NCI-H146 treated with DMSO at 0.1 percent for 48 hours (cell line): ENCODE data around the gene ASRGL1.
"Not testable (repeated sequence)": the region's sequence is repeated elsewhere in the genome, so short reads cannot be mapped to it uniquely, and the experiment has no call there.

Source experiments
- DNase-seq: peaks from one replicate; lab custom pipeline; 2025; ENCODE audit not compliant: unreplicated experiment; lab: John Stamatoyannopoulos, UW

The ASRGL1 gene

DNA sequence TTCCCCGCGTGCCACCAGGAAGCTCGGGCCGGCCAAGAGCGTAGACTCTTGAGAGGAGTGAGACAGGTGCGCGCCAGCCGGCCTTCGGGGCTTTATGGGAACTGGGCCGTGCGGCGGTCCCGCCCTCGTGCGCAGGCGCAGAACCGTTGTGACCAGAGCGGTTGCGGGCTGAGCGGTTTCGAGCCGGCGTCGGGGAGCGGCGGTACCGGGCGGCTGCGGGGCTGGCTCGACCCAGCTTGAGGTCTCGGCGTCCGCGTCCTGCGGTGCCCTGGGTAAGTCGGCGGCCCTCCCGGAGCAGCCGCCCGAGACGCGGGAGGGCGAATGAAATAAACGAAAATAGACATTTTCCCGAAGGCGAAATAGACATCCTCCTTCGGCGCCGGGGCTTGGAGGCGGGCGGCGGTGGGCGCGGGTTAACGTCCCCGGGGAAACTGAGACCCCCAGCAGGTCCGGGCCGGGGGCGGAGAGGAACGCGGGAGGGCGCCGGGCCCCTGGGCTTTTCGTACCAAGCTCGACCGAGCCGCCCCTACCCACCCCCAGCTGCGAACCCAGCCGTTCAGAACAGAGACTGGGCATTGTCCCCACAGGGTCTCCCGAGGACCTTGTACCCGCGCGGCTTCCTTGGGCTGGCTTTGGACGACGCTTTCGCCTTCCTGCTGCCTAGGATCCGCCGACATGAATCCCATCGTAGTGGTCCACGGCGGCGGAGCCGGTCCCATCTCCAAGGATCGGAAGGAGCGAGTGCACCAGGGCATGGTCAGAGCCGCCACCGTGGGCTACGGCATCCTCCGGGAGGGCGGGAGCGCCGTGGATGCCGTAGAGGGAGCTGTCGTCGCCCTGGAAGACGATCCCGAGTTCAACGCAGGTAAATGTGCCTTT is at the start of gene ASRGL1:
ASRGL1 (plus strand) TSS at position 146 of the 879 bp plus-strand sequence; CDS start at position 676, 530 bp downstream.
- DNase-seq: peak; percentile 81

DNA sequence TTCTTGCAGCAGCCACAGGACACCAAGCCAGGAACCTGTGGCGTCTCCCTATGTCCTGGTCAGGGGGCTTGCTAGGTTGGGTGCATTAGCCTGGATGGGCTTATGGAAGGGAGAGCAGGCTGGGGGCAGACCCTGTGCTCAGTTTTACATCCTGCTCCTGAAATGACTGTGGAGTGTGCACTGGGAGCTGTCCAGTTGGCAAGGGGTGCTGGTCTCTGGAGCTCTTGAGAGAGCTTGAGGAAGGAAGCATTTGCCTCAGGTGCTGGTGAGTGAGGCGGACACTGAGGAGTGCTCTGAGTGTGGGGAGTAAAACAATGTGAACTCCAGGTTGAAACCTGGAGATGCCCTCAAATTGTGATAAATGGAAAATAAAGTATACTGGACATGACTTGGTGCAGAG is 41.7 kb upstream of the ASRGL1 start:
- DNase-seq: no peak

DNA sequence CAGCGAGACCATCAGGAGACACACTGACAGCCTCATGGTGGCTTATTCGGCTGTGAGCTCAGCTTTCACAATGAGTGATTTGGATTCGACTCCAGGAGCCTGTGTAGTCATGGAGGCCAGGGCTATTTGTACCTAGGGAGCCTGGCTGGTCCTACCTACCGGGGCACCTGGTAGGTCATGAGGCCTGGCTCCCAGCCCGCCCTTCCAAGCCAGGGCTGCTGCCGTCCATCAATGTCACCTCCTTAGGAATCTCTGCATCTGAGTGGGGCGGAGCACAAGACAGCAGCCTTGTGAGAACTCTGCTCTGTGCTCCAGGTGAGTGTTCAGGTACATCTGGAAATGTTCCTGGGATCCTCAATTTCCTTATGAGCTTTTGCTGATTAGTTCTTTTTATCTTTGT is 38.3 kb upstream of the ASRGL1 start, which contains the start of gene SCGB1D4:
SCGB1D4 (minus strand) TSS at position 101 of the 400 bp plus-strand sequence; CDS start at position 36, 65 bp downstream.
- DNase-seq: no peak

DNA sequence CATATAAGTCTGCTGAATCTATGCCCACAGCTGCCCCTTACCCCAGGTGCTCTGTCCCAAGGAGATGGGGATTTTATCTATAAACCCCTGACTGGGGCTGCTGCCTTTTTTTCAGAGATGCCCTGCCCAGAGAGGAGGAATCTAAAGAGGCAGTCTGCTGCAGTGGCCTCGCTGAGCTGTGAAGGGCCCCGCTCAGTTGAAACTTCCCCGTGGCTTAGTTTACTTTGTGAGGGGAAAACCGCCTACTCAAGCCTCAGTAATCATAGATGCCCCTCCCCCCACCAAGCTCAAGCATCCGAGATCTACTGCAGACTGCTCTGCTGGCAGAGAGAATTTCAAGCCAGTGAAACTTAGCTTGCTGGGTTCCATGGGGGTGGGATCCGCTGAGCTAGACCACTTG is 31.0 kb upstream of the ASRGL1 start:
- no peak for DNase-seq

DNA sequence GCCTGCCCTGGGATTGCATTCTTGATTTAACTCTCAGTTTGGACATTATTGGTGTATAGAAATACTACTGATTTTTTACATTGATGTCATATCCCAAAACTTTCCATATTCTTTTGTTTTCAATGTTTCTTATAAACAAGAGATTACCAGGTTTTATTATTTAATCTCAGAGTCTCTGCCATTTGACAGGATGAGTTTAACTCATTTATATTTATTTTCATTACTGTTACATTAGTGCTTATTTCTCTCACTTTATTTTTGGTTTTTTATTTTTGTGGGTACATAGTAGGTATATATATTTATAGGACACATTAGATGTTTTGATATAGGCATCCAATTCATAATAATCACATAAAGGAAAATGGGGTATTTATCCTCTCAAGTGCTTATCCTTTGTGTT is 29.3 kb upstream of the ASRGL1 start:
- no peak for DNase-seq

DNA sequence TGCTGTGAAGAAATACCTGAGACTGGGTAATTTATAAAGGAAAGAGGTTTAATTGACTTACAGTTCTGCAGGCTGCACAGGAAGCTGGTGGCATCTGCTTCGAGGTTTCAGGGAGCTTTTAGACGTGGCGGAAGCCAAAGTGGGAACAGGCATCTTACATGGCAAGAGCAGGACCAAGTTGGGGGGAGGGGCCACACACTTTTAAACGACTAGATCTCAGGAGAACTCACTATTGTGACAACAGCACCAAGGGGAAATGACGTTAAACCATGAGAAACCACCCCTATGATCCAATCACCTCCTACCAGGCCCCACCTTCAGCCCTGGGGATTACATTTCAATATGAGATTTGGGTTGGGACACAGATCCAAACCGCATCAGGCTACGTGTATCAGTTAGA is 27.3 kb upstream of the ASRGL1 start:
- DNase-seq: no peak

DNA sequence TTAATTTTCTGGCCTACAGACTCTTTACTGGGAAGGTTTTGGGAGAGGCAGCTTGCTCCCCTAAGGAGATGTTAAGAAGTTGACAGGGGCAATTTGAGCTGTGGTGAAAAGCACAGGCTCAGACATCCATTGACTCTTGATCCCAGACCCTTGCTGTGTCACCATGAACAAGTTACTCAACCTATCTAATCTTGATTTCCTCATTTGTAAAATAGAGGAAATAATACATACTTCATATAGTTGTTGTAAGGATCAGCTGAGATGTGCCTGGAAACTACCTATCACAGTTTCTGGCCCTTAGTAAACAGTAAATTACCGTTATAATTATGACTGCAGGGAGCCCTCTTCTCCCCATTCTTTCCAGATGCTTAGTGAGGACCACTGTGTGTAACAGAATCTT is 21.8 kb upstream of the ASRGL1 start:
- no peak for DNase-seq

DNA sequence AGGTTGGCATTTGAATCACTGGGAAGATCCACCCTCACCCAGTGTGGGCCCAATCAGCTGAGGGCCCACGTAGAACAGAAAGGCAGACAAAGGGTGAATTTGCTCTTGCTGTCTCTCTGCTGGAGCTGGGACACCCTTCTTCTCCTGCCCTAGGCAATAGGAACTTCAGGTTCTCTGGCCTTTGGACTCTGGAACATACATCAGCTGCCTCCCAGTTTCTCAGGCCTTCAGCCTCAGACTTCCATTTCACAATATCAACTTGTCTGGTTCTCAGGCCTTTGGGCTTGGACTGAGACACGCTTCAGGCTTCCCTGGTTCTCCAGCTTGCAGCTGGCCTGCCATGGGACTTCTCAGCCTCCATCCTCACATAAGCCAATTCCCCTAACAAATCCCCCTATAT is 14.7 kb upstream of the ASRGL1 start:
- no peak for DNase-seq

DNA sequence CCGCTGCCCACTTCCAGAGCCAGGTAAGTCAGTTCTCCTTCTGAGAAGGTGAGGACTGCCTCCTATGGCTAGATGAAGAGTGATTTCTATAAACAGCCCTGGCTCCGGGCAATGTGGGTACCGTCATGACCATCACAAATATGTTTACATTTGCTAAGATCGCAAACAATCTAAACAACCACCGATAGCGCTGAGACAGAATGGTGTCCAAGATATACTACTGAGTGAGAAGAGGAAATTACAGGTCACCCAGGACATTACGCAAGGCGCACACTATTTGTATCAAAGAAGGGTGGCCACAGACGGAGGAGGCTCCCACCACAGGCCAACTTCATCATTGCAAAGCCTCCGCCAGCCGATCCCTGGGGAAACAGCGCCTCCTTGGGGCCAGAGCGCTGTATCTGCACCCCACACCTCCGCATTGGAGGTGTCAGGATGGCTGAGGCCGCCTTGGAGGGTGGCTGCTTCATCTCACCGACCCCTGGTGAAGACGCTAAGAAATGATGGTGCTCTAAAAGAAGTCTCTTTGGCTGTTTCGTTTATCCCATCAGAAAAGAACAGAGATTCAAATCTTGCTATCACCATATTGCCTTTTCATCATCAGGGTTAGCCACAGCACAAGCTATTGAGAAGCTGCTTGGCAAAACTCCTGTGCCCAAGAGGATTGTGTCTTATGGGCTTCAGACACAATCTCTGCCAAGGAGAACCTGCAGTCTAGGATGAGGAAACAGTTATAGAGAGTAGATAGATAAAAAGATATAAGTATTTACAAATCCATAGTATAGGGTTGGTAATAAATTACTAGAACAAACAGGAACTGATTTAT is 12.3 kb upstream of the ASRGL1 start:
- DNase-seq: peak; percentile 72

DNA sequence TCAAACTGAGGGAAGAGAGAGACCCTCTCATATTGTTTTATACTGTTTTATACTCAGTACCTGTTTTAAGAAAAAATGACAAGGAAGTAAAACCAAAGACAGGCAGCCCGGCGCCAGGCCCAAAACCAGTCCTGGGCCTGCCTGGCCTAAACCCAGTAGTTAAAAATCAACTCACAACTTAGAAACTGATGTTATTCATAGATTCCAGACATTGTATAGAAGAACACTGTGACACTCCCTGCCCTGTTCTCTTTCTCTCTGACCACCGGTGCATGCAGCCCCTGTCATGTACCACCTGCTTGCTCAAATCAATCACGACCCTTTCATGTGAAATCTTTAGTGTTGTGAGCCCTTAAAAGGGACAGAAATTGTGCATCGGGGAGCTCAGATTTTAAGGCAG is 11.5 kb upstream of the ASRGL1 start:
- not testable (repeated sequence) for DNase-seq

DNA sequence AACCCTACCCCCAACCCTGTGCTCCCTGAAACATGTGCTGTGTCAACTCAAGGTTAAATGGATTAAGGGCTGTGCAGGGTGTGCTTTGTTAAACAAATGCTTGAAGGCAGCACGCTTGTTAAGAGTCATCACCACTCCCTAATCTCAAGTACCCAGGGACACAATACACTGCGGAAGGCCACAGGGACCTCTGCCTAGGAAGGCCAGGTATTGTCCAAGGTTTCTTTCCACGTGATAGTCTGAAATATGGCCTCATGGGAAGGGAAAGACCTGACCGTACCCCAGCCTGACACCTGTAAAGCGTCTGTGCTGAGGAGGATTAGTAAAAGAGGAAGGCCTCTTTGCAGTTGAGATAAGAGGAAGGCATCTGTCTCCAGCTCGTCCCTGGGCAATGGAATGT is 10.5 kb upstream of the ASRGL1 start:
- DNase-seq: not testable (repeated sequence)

DNA sequence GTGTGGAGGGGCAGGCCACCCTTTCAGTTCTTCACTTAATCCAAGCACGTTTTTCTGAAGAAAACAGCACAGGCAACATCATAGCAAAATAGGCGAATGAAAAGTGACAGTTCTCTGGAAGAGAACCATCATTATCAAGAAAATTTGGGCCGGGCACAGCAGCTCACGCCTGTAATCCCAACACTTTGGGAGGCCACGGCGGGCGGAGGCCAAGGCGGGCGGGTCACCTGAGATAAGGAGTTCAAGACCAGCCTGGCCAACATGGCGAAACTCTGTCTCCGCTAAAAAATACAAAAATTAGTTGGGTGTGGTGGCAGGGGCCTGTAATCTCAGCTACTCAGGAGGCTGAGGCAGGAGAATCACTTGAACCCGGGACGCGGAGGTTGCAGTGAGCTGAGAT is 9.7 kb upstream of the ASRGL1 start:
- DNase-seq: not testable (repeated sequence)

DNA sequence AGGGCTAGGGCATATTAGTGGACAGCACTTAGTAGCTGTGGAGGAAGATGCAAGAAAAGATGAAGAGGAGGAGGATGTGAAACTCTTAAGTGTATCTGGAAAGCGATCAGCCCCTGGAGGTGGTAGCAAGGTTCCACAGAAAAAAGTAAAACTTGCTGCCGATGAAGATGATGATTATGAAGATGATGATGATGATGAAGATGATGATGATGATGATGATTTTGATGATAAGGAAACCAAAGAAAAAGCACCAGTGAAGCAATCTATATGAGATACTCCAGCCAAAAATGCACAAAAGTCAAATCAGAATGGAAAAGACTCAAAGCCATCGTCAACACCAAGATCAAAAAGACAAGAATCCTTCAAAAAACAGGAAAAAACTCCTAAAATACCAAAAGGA is 6.0 kb upstream of the ASRGL1 start:
- DNase-seq: not testable (repeated sequence)

DNA sequence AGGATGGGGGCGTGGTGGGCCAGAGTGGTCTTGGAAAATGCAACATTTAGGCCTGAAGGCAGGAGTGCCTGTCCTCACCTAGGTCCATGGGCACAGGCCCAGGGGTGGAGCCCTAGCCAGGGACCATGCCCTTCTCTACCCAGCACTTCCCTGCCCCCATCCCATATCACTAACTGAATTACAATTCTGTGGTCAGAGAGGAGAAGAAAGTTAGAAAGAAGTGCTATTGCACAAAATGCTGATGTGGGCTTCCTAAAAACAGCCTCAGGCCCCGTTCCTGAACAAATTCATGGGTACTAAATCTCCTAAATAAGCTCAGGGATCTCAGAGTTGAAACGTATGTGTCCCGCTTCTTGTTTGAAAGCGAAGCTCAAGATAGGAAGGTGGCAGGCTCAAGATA is 3.5 kb upstream of the ASRGL1 start:
- DNase-seq: no peak

DNA sequence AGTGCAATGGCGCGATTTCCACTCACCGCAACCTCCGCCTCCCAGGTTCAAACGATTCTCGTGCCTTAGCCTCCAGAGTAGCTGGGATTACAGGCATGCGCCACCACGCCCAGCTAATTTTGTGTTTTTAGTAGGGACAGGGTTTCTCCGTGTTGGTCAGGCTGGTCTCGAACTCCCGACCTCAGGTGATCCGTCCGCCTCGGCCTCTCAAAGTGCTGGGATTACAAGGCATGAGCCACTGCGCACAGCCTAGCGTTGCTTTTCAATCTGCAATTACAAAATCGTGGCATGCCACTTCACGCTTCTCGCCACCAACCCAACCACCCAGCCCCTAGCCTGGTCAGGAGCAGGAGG is 322 bp upstream of the ASRGL1 start:
- DNase-seq: not testable (repeated sequence)

DNA sequence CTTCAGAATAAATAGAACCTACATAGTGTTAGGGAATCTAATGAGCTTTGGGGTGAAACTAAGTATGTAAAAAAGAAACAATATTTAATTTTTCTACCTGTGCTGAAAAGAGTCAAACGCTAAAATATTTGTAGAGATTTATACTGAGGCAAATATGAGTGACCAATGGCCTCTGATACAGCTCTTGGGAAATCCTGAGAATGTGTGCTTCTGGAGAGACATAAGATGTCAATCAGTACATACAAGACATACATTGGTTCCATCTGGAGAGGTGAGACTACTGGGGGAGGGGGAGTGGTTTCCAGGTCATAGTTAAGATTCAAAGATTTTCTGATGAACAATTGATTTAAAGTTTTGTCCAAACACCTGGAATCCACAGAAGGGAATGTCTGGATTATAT is 970 bp downstream of the ASRGL1 start:
- DNase-seq: no peak

DNA sequence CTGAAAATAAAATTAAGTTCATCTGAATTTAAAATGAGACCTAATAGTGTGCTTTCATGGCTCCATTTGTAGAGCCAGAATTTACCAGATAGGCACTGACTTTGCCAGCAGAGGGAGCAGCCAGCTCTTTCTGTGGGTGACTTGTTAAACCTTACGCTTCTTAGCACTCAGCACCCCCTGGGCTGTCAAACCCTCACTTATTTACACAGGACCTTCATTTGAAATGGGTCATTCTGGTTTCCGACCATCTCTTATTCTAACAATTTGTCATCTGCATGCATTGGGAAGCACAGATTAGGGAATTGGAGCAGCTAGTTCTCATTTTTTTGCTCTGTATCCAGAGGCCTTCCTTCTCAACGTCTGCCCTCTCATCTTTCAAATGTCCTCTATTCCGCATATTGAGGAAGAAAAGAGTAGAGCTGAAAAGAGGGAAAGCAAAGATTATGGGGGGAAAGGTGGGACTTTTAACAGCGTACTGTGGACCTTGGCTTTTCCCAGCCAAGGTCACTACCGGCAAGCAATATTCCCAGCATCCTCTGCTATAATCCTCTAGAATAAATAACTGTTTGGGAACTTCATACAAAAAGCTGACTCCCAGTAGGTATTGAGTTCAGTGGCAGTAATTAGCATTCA is 3.1 kb downstream of the ASRGL1 start:
- DNase-seq: no peak

DNA sequence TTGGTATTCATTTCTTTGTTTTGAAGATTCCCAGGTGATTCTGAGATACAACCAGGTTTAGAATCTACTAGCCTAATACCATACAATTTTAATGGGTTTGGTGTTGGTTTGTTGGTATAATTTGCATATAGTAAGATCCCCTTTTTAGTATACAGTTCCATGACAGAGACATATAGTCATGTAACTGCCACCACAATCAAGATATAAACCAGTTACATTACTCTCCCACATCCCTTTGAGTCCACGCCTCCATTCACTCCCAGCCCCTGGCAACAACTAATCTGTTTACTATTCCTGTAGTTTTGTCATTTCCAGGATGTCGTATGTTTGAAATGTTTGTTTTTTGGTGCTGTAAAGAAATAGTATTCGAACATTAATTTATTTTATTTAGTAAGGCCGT is 4.3 kb downstream of the ASRGL1 start:
- DNase-seq: no peak

DNA sequence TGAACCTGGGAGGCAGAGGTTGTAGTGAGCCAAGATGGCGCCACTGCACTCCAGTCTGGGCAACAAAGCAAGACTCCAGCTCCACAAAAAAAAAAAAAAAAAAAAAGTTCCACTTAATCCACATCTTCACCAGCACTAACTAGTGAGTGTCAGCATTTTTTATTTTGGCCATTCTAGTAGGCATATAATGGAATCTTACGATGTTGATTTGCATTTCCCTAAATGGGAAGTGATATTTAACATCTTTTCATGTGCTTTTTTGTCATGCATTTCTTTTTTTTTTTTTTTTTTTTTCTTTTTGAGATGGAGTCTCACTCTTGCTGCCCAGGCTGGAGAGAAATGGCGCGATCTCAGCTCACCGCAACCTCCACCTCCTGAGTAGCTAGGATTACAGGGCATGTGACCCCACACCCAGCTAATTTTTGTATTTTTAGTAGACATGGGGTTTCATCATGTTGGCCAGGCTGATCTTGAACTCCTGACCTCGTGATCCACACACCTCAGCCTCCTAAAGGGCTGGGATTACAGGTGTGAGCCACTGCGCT is 6.5 kb downstream of the ASRGL1 start:
- not testable (repeated sequence) for DNase-seq

DNA sequence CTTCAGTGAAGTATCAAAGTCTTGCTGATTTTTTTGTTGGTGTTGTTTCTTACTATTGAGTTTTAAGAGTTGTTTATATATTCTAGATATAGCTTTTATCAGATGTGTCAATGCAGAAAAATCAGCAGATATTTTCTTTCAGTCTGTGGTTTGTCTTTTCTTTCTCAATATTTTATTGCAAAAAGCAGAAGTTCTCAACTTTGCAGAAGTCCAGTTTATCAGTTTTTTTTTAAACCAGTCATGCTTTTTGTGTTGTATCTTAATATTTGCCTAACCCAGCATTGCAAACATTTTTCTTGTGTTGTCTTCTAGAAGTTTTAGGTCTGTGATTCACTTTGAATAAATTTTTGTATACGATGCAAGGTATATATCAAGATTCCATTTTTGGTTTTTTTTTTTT is 7.0 kb downstream of the ASRGL1 start:
- no peak for DNase-seq

DNA sequence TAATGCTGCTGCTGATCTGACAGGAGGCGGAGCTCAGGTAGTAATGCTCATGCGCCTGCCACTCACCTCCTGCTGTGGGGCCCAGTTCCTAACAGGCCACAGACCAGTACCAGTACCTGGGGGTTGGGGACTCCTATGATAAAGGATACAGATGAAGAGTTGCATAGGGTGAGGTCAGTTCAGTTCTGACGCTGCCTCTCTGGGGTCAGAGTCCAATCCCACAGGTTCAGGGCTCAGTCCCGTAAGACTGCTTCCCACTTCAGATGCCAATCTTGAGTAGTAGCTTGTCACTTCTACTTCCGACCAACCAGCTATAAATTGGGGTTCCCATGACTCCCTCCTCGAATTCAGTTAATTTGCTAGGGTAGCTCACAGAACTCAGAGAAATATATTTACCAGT is 8.6 kb downstream of the ASRGL1 start:
- no peak for DNase-seq
